ENCODE results near the gene TBCC.
"Not testable (repeated sequence)": the region's sequence is repeated elsewhere in the genome, so short reads cannot be mapped to it uniquely, and the experiment has no call there.

Gene TBCC

DNA sequence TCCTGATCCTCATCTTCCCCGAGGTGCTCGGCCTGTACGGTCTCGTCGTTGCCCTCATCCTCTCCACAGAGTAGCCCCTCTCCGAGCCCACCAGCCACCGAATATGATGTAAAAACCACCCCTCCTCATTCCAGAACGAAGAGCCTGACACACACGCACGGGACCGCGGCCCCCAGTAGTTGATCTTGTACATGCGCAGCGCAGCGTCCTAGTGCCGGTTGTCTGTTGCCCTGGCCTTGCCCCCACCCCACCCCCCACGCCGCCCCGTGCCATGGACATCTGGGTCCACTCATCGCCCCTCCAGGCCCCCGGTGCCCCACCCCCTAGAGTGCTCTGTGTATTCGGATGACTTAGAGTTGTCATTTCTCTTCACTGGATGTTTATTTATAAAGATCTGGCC is 18.3 kb downstream of the TBCC start:
- DNase-seq, result no peak

DNA sequence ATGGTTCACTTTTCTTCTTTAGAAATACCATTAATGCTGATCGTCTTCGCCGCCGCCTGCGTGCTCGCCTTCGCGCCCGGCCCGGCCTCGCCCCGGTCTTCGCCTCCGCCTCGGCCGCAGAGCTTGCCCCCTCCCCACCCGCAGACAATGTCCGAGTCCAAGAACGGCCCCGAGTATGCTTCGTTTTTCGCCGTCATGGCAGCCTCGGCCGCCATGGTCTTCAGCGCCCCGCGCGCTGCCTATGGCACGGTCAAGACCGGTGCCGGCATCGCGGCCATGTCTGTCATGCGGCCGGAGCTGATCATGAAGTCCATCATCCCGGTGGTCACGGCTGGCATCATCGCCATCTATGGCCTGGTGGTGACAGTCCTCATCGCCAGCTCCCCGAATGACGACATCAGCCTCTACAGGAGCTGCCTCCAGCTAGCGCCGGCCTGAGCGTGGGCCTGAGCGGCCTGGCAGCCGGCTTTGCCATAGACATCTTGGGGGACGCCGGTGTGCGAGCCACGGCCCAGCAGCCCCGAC is 18.8 kb downstream of the TBCC start:
- peak; percentile 20 for DNase-seq

DNA sequence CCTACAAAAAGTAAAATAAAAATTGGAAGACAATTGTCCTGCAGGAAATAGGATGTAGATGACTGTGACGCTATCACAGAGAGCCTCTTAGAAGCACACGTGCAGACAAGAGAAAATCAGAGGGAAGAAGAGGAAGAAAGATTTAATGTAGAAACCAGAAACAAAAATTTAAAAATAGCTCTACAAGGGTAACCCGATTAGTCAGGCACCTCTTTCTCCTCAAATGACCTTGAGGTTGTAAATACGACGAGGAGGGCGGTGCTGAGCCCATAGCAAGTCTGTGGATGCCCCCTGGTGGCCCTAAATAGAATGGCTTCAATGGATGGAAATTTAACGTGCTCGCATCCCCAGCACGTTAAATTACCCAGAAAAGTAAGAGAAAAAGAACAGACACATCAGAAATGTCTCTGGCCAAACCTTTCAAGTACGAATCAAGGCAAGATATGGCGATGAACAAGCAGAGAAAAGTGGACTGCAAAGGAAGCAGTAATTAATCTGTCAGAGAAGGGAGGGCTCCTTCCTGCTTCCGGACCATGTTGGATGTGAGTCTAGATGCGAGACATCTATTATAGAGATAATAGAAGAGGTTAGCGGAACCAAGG is 19.3 kb downstream of the TBCC start:
- DNase-seq, result peak; percentile 95

DNA sequence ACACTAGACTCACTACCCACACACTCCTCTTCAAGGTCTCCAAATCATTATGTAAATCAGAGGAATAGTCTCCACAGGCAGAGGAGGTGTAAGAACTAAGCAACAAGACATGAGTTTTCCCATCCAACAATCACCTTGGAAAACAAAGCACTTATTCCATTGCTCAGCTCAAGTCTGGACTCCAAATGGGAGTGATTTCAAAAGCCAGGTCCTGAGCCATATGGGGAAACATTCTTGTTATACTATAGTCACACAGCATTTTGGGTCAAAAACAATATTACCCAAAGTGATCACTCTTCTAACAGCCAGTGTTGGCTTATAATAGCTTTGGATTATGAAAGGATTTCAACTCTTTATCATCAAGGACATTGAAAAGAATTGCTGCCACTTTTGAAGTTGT is 19.9 kb downstream of the TBCC start:
- no peak for DNase-seq

DNA sequence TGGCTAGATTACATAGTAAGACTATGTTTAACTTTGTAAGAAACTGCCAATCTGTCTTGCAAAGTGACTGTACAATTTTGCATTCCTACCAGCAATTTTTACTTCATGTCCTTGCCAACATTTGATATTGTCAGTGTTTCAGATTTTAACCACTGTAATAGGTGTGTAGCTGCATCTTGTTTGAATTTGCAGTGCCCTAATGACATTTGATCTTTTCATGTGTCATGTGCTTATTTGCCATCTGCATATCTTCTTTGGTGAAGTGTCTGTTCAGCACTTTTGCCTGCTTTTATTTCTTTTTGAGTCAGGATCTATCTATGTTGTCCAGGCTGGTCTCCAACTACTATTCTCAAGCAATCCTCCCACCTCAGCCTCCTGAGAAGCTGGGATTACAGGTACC is 21.1 kb downstream of the TBCC start:
- no peak for DNase-seq

DNA sequence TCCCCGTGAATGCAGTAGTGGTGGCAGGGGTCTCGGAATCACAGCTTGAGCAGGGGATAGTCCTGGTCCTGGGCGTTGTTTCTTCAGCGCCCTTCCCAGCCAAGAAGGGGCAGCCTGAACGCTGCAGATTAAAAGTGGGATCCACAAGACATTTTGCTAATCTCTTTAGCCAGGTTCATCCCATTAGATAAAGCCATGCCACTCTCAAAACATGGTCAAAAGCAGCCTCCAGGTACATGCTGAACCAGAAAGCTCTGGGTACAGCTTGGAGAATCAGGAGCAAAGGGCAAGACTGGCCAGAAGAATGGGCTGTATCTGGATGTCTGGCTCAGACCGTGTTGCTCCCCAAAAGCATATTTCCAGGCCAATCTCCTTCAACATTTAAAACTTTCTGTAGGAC is 23.4 kb downstream of the TBCC start, which contains the start of gene PRPH2:
TSS of gene PRPH2 (minus strand) at position 101 of the 400 bp plus-strand sequence. CDS start 263 bp downstream, outside the sequence.
- no peak for DNase-seq

DNA sequence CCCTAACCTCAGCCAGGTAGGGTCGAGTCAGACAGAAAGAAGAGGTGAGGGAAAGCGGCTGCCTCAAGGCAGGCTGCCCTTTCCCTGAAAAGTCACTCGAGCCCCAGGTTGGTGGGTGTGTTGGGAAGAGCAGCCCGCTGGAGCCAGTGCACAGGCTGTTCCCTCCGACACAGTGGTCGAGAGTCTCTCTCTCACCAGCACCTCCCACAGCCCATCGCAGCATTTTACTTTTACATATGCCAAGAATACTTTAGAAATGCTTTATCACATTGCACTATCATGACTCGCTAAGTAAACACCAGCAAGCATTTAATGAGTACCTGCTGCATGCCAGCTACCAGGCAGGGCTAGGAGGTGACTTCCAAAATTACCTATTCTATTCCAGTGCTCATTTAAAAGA is 25.2 kb downstream of the TBCC start:
- DNase-seq, result no peak

DNA sequence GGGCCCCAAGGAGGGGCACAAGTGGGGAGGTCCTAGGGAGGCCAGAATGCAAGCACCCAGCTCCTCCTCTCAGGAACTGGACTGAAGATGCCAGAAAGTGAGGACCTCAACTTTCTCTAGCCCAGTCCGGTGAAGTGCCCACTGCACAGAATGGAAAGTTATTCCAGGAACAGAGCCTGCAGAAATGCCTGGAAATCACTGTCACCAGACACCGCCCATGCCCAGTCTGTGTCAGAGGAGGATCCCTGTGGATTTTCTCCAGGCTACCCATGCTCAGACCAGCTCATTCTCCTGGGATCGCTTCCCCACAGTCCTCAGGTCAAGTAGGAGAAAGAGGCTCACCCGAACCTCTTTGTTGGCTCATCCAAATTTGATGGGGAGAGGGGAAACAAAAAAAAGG is 30.0 kb downstream of the TBCC start:
- DNase-seq, result no peak

DNA sequence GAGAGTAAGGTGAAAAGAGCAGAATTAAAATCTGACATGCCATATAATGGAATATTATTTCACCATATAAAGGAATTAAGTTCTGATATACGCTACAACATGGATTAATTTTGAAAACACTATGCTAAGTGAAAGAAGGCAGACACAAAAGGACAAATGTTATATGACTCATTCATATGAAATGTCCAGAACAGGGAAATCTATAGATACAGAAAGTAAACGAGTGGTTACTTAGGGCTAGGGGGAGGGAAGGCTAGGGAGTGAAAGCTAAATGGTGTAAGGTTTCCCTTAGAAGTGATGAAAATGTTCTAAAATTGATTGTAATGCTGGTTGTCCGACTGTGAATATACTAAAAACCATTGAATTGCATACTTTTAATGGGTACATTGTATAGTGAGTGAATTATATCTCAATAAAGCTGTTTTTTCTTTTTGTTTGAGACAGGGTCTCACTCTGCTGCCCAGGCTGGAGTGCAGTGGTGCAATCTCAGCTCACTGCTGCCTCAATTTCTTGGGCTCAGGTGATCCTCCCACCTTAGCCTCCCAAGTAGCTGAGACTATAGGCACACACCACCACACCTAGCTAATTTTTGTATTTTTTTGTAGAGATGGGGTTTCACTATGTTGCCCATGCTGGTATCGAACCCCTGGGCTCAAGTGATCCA is 31.7 kb downstream of the TBCC start:
- no peak for DNase-seq

DNA sequence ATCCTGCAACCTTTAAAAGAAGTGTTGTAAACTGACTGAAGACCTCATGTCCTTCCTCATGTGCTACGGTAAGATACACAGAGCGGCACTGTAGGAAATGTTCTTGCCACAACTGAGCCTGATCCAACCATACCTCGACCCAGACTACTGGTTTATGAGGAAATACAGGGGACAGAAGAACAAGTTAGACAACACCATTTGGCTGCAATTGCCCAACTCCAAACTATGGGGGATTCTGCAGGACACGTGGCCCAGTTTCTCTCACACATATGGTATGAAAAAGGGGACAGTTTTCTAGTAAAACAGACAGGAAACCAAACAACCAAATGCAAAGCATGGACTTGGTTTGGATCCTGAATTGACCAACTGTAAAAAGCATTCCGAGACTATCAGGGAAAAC is 34.0 kb downstream of the TBCC start:
- DNase-seq, result no peak

DNA sequence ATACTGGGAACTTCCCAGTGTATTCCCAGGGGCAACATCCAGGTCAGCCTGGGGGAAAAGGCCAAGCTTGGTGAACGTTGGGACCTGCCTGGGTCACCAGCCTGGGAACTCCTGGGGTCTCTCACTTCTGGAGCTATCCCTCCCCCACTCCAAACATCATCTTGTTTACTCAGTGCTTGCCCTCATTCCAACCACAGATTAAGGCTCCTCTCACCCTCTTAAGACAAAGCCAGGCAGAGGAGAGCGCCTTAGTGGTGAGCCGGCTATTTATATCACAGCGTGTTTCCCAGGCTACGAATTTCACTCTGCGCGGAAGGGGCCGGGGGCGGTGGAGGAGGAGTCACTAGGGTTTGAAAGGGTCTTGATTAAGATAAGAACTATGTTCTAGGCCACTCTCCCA is 35.6 kb downstream of the TBCC start:
- no peak for DNase-seq

DNA sequence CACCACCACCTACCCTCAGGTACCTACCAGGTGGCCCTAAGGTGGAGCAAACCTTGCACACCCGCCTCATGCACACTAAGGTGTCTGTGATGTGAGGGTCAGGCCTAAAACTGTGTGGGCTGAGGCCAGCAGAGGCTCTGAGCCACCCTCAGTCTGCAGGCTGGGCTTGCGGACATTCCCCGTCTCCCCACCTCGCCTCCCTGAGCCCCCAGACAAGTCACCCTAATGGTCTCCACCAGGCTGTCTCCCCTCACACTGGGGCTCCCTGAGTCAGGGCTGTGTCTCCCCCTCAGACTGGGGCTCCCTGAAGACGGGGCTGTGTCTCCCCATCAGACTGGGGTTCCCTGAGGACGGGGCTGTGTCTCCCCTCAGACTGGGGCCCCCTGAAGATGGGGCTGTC is 36.0 kb downstream of the TBCC start:
- no peak for DNase-seq

DNA sequence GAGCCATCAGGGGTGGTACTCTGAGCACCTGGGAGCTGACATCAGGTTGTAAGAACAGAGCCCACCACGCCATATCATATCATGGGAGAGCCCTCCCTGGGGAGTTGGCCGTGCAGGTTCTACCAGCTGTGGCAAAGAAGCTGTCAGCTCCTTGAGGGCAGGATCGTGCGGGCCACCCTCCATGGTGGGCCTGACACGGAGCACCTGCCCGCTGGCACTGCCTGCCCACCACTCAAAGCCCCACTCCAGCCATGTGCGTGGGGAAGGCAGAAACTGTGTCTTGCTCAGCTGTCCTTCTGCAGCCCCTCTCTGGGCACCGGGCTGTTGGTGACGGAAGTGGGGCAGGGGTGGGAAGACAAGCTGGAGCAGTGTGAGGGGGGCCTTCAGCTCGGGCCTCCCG is 37.8 kb downstream of the TBCC start:
- no peak for DNase-seq

DNA sequence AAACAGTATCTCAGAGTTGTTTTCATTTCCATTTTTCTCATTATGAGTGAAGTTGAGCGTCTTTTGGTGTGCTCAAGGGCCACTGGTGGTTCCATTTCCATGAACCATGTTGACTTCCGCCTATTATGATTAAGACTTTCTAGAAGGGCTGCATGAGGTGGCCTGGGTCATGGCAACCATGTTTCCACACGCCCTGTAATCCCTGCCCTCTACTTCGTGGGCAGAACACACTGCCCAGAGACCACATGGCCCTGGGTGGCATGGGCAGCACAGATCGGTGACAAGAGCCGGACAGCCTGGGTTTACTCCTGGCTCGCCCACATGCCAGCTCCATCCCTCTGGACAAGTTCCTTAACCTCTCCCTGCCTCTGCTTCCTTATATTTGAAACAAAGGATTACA is 38.3 kb downstream of the TBCC start:
- DNase-seq, result no peak

DNA sequence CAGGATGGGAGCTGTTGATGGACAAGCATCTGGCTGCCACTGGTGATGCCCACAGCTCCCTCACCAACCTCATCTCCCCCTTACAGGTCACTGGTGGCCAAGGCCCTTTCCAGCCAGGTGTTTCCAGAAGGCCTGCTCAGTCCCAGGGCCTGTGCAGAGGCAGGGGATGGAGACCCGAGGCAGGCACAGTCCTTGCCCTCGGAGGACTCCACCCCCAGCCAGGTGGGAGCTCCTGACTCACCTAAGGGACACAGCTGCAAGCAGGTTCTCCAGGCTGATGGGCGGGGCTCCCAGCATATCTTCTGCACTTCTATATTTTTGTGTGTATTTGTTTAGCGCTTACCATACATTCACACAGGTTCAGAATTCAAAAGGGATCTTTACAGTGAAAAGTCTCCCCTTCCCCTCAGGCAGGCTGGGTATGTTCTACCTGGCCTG is 40.9 kb downstream of the TBCC start:
- no peak for DNase-seq

DNA sequence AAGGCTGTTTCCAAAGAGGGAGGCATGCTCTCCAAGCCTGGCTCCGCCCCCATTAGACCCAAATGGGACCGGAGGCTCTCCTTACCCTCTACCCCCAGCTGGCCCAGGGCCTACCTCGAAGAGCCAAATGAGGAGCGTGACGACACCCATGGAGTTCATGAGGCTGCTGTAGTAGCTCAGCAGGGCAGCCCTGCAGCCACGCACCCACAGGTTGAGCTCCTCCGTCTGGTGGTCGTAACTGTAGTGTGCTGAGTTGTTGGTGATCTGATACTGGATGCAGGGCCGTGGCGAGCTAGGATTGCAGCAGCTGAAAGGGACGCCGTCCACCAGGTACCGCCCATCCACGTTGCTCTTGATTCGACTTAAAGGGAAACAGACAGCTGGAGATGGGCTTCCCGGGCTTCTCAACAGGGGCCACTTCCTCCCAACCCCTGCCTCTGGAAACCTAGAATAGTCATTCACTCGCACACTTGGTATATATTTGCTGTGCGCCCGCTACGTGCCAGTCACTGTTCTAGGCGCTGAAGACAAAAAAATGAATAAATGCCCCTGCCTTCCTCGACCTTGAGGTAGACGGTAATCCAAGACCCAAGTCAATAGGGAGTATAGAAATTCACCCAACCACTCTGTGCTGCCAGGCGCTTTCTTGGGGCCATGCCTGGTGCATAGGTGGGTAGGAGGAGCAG is 41.5 kb downstream of the TBCC start:
- DNase-seq, result no peak

DNA sequence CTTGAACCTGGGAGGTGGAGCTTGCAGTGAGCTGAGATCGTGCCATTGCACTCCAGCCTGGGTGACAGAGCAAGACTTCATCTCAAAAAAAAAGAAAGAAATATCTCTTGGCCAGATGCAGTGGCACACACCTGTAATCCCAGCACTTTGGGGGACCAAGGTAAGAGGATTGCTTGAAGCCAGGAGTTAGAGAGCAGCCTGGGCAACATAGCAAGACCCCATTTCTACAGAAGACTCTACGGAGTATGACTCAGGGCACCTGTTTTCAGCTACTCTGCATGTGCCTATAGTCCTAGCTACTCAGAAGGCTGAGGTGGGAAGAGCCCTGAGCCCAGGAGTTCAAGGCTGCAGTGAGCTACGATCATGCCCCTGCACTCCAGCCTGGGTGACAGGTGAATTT is 43.1 kb downstream of the TBCC start:
- DNase-seq, result not testable (repeated sequence)

DNA sequence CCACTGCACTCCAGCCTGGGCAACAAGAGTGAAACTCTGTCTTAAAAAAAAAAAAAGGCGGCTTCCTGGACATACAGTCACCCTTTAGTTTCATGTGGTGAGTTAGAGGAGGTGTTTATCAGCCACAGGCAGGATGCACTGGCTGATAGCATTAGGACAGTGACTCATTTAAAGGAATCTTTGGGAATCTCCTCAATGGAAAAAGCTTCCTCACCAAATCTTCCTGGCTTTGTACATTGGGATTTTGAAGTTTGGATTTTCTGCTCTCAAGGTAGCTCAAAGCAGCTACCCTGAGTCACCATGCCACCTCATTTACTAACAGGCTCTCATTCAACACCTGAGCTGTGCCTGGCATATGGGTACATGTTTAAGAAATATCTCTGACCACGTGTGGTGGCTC is 43.7 kb downstream of the TBCC start:
- peak; percentile 15 for DNase-seq

DNA sequence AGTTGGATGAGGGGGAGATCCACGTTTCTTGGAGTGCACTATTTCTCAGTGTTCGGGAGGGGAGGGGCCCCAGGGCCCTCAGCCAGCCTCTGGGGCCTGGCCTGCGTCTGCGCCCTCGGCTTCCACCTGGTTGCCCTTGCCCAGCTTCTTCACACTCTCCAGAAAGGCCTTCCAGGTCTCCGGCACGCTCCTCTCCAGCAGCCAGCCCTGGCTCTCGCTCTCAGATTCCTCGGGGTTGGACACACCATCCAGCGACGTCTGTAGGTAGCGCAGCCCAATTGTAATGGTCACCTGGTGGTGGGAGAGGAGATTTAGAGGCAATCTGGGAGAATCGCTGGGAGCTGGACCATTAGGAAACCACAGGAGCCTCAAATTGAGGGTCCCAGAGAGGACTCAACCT is 47.7 kb downstream of the TBCC start:
- no peak for DNase-seq

DNA sequence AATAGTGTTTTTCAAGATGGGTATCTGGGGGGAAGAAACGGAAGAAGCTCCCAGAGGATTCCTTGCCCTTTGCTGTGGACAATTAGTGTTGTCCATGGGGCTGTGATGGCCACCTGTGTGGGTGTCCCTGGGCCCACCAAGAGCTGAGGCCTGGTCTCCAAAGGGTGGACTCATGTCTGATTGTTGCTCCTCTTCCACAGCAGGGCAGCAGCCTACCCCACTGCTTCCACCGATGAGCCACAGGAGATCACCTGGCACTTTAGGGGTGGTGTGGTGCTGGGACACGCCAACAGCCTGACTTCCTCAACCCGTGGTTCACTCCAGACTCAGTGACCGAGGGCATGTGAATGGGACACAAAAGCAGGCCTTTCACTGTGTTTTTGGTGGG is 48.6 kb downstream of the TBCC start:
- DNase-seq, result no peak

DNA sequence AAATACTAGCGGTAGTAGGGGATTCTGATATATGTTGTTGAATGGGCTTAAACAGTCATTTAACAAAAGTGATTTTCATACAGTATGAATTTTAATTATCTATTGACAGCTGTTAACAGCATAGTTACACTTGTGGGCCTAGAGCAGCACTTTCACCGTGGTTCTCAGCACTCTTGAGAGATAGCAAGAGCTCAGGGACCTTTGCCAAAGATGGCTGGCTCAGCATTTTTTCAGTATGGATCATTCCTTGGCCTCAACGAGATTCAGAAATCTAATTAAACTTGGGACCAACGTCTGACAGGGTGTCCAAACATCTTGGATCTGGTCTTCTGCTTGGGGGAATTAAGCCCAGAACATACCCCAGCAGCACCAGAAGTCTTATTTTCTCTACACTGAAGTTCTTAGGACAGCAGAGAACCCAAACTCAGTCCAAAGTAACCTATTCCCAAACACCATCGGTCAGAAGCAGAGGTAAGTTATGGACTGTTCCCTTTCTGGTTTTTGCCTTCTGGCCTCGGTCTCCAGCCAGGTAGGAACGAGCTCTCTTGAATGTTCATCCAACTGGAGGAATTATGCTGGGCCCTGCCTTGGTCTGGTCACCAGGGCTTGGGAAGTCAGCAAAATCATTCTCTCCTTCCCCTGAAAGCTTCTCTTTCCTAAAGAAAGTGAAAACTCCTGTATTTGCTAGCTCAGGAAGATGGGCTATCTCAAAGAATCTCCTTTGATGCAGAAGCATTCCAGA is 49.2 kb downstream of the TBCC start:
- DNase-seq, result no peak

DNA sequence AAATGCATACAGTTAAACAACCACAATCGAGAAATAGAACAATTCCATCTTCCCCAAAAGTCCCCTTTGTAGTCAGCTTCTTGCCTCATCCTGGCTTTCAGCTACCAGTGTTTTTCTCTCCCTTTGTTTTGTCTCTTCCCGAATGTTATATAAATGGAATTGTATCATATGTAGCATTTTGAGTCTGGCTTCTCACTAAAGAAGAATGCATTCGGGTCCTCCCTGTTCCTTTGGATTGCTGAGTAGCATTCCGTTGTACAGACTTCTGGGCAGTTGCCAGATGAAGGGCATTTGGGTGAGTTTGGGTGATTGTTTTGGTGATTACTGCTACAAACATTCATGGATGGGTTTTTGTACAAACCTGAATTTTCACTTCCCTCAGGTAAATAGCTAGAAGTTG is 51.3 kb downstream of the TBCC start:
- no peak for DNase-seq
